GM10266 (cell line): Measurements from ENCODE around the gene MIB2.

Source experiments
- DNase-seq: peaks from one replicate; pipeline ENCODE4 v3.0.0; 2012; ENCODE audit errors: extremely low spot score
- TF ChIP-seq, protein P1 (sequence below): IDR thresholded peaks from 2 replicates; pipeline ENCODE4 v1.5.1; 2012; ENCODE audit warnings: mild to moderate bottlenecking, low read depth; ENCODE audit not compliant: control insufficient read depth, insufficient read depth; ENCODE audit errors: missing control alignments

The MIB2 gene

GRCh38 chr1:1615256-1616044 is at the start of gene MIB2:
Gene MIB2 (plus strand): TSS chr1:1615500. CDS start chr1:1623453, 7,953 bp downstream.
- TF ChIP-seq, protein P1, sequence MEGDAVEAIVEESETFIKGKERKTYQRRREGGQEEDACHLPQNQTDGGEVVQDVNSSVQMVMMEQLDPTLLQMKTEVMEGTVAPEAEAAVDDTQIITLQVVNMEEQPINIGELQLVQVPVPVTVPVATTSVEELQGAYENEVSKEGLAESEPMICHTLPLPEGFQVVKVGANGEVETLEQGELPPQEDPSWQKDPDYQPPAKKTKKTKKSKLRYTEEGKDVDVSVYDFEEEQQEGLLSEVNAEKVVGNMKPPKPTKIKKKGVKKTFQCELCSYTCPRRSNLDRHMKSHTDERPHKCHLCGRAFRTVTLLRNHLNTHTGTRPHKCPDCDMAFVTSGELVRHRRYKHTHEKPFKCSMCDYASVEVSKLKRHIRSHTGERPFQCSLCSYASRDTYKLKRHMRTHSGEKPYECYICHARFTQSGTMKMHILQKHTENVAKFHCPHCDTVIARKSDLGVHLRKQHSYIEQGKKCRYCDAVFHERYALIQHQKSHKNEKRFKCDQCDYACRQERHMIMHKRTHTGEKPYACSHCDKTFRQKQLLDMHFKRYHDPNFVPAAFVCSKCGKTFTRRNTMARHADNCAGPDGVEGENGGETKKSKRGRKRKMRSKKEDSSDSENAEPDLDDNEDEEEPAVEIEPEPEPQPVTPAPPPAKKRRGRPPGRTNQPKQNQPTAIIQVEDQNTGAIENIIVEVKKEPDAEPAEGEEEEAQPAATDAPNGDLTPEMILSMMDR, result no peak
- DNase-seq, result peak; percentile 100

DNA sequence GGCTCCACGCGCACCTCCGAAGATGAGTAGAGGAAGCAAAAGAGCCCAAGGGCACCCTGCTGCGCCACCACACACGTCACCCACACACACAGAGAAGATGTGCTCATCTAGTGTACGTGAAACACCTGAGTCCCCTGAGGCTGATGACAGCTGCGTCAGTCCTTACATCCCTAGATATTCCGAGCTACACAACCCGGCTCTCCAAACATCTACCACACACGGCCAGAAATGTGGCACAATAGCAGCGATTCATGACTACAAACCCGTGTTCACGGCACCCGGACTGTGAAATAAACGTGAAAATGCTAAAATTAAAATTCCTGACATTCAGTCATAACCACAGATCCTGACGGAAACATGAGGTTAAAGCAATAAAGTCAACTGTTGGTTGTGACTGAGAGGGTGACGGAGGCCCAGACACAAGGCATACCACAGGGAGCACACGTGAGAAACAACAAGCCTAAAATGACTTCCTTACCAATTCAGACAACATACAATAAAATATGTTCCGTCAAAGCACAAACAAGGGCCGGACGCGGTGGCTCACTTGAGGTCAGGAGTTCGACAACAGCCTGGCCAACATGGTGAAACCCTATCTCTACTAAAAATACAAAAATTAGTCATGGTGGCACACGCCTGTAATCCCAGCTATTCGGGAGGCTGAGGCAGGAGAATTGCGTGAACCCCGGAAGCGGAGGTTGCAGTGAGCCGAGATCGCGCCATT is 48.0 kb upstream of the MIB2 start:
- no peak for DNase-seq

DNA sequence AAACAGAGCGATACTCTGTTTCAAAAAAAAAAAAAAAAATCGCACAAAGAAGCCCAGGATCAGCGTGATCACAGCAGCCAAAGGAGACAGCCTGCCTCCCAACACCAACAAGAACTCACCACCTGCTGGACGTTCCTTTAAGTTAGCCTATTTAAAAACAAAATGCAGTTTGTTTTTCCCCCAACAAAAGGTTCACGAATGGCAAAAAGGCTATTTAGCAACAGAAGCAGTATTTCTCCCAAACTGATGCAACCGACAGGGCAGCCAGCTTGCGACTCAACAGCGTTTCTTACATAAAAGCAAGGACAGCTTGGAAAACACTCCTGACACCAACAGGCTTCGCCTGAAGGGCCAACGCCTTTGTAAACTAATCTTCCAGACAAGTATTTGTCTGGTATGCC is 47.4 kb upstream of the MIB2 start:
- DNase-seq, result no peak
- TF ChIP-seq, protein P1, result no peak

More for the DNA sequence above, 48.0 kb upstream of the MIB2 start:
- TF ChIP-seq, protein P1, result no peak

GRCh38 chr1:1569341-1569740 is 46.0 kb upstream of the MIB2 start:
- DNase-seq, result no peak
- TF ChIP-seq, protein P1, result no peak

DNA sequence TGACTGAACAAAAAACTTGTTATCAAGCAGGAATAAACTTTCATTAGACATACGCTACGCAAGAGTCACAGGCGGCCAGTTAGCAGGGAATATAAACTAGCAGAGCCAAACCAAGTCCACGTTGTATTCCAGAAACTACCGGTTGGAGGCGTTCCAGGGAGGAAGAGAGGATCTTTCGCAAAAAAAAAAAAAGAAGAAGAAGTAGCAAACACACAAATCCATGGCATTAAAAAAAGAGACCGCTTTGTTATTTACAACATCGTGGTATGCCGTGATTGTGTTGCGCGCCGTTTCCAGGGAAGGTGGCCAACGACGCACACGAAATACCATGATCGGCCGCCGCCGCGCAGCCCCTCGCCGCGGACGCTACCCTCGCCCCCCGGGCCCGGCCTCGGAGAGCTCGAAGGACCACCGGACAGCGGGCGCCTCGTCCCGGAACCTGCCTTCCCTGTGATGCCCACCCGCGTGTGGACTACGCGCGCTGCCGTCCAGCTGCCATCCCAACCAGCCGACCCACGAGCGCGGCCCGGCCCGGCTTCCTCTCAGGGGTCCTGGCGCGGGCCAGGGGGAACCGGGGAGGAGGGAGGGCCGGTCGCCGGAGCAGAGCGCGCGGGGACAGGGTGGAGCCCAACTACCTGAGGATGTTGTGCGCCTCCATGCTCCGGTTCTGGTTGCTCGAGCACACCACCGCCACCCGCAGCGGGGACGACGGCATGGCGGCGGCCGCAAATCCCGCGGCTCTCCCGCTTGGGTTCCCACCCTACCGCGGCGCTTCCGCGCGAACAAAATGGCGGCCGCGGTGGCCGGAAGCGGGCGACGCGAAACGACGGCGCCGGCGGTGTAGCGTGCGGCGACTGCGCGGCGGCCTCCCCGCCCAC is 41.2 kb upstream of the MIB2 start:
- DNase-seq, result peak; percentile 92
- TF ChIP-seq, protein P1, result no peak

DNA sequence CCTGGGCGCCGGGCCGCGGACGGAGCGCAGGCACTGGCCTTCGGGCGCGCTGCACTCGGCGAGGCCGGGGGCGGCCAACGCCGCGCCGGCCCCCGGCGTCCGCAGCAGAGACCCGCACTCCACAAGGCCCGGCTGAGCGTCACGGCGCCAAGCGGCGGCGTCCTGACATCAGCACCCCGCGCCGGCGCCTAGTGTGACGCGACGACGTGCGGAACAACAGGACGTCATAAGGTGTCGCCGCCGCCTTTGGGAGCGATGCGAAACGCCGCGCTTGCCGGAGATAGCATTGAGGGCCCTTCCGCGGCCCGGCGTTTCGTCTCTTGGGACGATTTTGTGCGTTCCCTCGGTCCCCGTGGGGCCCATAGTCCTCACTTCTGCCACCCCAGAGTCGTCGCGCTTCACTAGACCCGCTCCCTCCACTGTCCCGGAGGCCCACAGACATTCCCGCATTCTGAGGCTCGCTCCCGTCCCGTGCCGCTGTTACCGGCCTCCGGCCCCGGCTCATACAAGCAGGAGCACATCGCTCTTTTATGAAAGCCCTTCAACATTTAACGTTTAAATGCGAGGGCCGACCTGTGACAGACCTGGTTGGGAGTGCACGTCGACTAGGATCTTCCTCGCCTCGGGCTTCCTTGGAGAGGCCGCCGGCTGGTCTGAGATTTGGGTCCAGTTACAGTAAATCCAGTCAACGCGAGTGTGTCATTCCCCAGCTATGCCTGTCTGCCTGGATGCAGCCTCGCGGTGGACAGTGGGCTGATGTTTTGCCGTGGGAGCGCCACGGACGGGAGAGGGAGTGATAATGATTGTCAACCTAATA is 40.4 kb upstream of the MIB2 start, which contains the start of gene SSU72:
TSS of gene SSU72 (minus strand) at position 143 of the 817 bp plus-strand sequence. CDS start 306 bp downstream, outside the sequence.
- TF ChIP-seq, protein P1, result no peak

More for the DNA sequence above, 40.4 kb upstream of the MIB2 start, which contains the start of gene SSU72:
- peak; percentile 98 for DNase-seq
